Putamen (tissue), 1 donor: ENCODE results near the gene KRT33B.
"Not testable (repeated sequence)": the region's sequence is repeated elsewhere in the genome, so short reads cannot be mapped to it uniquely, and the experiment has no call there.

ENCODE experiments used
- DNase-seq: peaks from one replicate; pipeline ENCODE4 v3.0.0-alpha.2; 2016; ENCODE audit warnings: low spot score

The KRT33B gene

DNA sequence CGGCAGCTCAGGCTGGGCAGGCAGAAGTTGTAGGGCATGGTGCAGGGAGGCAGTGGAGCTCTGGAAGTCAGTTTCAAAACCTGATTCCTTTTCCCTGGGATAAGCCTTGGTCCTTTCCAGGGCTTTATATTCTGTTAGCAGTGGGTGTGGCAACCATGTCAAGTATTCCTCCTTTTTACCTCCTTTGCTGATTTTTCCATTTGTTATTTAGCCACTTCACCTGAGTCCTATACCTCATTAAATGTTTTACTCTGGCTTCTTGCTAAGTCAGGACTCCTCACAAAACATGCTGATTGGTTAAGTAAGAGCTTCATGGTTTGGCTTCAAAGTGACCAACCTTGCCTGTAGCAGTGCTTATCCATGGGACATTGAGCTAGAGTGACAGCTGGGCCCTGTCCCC, at the start of gene KRT33B:
TSS of gene KRT33B (minus strand) at position 101 of the 400 bp plus-strand sequence. CDS start at position 38, 63 bp downstream.
- DNase-seq = no peak

DNA sequence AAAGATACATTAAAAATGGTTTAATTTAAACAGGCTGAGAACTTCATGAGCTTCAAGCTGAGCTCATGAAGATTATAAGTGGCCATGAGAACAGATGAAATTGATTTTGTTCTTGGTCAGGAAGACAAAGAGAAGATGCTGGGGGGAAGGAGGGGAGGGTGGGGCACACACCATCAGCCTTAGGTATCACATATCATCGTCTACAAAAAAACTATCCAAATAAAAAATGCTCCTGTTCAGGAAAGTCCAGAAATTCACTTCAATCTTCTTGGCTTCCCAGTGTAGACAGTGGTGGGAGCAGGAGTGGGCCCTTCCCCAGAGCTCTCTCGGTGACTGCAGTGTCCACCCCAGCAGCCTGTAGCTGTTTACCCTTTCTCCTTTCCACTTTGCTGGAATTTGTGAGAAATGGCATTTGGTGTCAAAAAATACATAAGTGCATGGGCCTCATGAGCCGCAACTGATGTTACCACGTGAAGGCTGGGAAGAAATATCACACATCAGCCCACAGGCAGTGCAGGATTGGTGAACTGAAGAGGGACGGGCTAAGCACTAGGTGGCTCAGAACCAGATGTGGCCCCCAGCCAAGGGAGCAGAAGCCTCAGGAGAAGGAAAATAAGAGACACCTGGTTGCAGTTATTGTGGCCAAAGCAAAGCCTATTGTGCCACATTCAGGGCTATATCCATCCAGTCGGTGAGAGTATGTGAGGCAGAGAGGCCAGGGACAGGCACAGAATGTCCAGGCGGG, 48.7 kb upstream of the KRT33B start:
- no peak for DNase-seq

DNA sequence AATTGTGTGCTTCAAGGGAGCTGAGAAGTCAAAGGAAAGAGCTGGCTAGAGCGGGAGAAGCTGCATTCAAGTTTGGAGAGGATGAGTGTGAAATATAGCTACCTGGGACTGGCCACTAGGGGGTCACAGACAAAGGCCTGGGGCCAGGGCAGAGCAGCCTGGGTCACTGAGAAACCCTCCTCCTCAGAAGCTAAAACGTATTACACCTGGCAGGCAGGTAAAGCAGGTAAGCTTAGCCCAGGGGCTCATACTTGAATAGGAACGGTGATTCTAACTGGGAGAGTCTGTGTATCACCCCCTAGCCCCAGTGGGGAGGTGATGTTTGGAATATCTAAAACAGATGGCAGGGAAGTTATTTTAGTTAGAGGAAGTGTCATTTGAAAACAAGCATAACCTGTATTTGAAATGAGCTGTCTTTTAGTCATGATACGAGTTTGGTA, 48.0 kb upstream of the KRT33B start:
- DNase-seq = no peak

DNA sequence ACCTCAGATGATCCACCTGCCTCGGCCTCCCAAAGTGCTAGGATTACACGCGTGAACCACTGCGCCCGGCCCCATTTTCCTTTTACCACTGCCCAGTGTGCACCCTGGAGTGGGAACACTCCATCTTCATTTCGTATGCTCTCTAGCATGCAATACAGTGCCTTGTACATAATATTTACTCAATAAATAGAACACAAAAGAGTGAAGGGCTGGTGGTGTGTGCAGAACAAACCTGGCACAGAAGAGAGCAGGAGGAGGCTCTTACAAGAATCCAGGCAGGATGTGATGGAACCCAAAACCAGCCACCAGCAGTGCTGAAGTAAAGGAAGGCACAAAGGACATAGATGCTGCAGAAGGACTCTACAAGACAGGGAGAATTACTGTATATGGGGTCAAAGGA, 47.5 kb upstream of the KRT33B start:
- DNase-seq = no peak

DNA sequence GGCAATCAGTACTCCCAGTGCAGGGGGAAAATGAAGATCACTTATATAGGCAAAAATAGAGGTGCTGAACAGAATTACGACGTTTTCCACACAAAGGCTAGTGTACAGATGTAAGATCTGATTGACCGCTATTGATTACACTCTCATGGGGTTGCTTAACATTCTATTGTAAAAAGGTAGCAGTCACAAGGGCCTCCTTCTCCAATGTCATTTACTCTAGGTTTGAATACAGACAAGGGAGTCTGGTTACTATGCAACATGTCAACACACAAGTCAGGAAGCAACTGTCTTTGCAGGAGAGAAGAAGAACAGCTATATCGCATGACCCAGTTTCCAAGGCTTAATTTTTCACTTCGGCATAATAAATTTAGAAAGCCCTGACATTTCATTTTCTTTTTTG, 46.9 kb upstream of the KRT33B start:
- no peak for DNase-seq

DNA sequence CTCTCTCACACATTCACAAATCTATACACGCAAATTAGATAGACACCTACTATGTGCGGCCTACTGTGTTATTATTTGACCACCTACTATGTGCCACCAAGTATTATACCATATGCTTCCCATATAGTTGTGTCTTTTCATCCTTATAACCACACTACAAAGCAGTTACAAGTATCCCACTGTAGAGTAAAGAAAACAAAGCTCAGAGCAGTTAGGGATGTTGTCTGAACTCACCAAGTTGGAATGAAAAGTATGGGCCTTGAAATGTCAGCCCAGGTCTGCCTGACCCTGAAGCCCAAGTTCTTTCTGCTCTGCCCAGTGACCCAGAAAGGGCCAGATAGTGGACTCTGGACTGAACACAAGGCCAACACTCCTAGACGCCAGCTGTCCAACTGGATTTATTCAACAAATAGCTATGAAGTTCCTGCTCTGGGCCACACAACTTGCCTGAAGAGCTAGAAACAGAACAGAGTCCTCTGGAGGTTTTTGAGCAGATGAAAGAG, 46.3 kb upstream of the KRT33B start:
- DNase-seq = no peak

DNA sequence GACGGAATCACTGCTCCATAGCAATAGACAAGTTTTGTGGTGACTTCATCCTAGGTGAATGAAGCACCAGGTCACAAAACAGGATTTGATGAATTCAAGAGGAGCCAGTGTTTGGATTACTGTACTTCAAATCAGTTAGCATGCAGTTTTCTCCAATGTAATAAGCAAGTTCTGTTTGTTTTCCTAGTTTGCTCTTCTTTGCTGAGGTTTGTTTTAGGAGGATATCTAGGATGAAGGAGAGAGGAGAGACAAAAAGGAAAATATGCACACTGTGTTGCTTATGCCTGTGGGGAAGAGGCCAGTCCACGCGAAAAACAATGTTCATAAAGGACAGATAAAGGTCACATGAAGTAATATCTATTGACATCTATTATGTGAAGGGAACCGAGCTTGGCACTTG, 45.8 kb upstream of the KRT33B start:
- no peak for DNase-seq

DNA sequence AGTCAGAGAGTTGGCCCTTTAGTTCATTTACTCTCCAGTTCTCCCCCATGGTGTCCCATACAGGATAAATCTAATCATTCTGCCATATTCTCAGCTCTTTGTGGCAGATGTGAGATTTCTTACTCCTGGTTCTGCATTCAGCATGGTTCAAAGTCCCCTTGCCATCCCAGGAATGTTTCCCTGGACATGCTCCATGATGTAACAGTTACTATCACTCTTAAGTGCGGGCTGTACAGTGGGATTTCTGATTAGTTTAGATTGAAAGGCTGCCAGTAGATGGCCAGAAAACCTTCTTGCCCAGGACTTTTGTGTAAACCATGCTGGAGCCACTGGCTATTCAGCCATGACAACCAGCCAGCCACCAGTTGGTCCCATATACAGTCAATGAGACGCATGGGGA, 44.4 kb upstream of the KRT33B start:
- no peak for DNase-seq

DNA sequence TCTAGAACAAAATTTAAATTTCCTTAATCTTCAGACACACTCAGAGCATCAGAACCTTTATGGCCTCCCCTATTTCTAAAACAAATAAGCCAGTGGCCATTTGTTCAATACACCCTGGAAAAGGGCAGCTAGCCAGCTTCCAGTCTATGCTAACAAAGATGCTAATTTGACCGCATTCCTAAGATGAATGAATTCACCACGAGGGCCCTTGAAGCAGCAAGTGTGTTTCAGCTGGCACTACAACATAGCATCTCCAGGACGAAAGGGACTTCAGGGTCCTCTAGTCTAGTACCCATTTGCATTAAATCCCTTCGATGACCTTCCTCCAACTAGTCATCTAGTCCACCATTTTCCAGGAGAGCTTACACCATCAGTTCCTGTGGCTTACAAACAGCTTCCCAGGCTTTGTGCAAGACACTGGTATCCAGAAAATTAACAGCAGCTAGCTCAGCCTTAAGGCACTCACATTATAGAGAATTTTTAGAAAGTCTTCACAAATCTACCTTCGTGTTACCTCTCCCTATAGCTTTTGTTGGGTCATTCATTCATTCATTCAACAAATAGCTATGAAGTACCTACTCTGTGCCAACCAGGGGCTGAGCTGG, 43.8 kb upstream of the KRT33B start:
- no peak for DNase-seq

DNA sequence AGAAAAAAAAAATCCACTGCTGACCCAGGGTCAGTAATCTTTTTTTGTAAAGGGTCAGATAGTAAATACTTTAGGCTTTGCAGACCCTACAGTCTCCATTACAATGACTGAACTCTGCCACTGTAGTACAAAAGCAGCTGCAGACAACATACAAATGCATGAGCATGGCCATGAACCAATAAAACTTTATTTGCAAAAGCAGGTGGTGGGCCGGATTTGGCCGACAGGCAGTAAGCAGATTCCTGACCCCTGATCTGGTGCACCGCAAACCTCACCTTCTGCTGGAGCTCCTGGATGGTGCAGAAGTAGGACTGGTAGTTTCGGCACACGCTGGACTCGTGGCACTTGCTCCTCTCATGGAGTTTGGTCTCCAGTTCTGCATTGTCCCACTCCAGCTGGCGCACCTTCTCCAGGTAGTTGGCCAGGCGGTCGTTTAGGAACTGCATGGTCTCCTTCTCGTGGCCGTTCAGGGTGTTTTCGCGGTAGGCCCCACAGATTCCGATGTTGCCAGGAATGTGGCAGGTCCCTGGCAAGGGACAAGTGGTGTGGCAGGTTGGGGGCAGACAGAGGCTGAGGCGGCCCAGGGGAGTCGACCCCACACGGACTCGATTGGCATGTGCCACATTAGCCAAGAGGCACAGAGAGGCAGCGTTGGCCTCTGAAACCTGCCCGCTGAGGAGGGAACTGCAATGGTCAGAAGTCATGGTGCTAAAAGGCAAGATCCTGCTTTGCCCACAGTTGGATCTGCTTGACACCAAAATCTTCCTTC, 41.6 kb upstream of the KRT33B start:
- no peak for DNase-seq

DNA sequence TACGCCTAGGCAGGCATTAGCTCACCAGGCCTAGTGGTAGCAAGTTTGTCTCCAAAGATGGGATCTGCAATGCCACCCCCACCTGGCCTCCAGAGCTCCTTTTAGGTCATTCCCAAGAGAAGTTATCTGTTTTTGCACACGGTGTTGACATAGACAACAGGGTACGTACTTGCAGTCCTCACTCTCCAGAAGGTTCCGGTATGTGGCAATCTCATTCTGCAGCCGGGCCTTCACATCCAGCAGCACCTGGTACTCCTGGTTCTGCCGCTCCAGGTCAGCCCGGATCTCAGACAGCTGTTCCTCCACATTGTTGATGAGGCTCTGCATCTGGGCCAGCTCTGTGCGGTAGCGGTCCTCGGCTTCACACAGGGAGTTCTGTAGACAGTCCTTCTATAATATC, 37.6 kb upstream of the KRT33B start:
- no peak for DNase-seq

DNA sequence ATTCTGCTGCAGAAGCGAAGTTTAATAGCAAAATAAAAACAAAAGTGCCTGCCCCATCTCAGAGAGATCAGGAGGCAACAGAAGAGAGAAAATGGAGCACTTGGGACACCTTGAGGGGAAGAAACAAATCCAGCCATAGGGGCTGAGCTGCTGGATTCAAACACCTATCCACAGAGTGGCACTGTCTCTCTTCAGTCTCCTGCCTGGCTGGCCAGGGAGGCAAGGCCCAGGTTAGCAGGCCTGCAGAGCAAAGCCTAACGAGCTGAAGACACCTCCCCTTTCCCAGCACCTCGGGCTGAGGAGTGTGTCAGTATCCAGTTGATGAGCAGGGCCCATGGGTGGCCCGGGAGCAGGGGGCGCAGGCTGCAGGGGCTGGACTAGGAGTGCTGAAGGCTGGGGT, 36.6 kb upstream of the KRT33B start:
- no peak for DNase-seq

DNA sequence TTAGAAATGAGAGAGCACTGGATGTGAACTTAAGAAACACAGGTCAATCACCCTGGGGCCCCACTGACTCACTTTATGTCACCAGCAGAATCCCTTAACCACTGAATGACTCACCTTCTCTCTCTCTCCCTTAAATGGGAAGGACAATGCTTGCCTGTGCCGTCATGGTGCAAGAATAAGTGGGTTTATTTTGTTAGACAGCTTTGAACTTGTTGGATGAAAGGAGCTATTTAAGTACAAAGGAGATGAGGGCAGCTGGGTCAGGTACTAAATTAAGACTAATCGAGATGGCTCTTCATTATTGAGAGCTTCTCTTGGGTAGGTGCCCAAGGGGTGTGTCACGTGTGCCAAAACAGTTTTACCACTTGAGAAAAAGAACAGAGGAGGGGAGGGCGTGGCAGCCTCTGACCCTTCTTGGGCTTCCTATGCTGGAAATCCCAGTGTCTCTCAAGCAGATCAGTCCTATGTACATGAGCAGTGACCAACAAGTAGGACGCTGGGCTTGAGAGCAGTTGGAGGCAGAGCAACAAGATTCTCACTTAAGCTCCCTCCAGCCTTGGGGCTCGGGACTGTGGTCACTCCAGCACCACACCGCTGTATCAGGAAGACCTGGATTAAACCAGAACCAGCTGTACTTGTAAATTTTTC, 34.5 kb upstream of the KRT33B start:
- DNase-seq = no peak

DNA sequence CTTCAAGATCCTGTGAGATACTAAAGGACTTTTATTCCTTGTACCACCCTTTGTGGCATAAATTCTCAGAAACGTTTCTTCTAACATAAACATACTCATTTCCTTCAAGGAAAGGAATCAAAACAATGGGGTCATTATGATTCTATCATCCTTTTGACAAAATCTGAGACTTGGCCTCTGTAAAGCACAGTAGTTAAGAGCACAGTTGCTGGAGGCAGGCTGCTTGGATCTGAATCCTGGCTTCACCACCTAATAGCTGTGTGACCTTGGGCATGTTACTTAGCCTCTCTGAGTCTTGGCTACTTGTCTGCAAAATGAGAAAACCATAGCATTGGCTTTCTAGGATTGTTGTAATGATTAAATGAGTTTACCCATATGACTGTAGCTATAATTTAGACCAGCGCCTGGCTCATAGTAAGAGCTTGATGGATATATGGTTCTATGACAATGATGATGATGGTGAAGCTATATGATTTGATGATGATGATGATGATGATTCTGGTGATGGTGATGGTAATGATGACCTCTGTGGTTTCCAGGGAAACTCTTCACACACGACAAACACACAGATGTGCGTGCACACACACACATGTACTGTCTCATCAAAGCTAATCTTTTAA, 33.9 kb upstream of the KRT33B start:
- no peak for DNase-seq

DNA sequence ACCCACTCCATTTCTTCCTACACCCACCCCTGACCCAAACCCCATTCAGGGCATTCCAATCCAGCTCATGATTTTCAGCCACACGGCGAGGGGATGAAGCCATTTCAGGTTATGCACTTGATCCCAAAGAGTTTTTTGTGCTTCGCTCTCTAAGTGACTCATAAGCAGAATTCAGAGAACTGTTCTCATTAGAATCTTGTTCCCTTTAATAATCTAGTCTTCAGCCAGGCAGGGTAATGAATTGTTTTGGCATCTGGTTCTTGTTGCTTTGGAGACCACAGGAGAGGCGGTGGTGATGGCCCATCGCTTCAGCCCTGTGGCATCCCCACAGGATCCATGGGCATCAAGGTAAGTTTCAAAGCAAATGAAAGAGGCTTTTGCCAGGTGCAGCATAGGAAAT, 32.5 kb upstream of the KRT33B start:
- no peak for DNase-seq

DNA sequence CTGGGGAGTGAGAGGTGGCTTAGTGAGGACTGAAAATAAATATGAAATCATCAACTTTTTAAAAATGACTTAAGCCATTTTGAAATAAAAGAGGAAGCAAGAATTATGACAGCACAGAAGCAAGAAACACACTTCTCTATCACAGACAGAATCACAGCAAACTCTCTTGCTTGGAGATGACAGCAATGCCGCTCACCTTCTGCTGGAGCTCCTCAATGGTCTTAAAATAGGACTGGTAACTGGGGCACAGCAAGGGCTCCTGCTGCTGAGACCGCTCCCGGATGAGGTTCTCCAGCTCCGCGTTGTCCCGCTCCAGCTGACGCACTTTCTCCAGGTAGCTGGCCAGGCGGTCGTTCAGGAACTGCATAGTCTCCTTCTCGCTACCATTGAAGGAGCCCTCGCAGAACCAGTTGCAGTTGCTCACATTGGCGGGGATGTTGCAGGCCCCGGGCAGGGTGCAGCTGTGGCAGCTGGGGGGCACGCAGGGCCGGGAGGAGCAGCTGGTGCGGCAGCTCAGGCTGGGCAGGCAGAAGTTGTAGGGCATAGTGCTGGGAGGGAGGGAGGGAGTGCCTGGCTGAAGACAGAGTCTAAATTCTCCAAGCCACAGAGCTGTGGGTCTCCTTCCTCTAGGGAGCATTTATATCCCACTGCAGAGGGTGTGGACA, 27.5 kb upstream of the KRT33B start, which contains the start of gene KRT31:
TSS of gene KRT31 (minus strand) at position 613 of the 665 bp plus-strand sequence. CDS start at position 544, 69 bp downstream.
- no peak for DNase-seq

DNA sequence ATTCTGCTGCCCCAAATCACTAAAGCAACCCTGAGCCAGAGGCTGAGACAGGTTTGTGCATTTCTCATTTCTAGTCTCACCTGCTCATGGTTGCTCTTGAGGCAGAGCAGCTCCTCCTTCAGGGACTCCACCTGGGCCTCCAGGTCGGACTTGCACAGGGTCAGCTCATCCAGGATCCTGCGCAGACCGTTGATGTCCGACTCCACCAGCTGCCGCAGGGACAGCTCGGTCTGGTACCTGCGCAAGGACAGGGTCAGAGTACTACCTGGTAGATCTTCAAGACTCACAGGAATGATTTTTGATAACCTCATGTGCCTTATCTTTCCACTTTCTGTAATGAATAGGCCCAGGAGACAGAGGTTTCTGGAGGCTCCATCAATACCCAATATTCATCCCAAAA, 26.7 kb upstream of the KRT33B start:
- DNase-seq = no peak

DNA sequence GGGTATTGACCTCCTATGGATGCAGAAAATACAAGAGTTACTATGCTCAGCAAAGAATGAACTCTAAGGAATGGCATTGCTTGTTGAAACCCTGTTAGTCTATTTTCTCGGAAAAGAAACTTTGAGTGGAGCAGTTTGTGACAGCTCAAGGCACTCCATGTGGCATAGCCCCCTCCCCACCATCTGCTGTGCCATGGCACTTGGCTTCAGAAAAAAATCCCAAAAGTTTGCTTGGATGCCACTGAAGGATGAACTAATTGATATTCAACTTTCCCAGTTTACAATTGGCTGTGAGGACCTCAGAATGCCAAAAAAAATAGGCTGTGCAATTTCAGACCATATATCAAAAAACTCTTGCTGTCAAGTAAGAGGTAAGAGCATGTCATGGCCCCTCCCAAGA, 26.0 kb upstream of the KRT33B start:
- no peak for DNase-seq

DNA sequence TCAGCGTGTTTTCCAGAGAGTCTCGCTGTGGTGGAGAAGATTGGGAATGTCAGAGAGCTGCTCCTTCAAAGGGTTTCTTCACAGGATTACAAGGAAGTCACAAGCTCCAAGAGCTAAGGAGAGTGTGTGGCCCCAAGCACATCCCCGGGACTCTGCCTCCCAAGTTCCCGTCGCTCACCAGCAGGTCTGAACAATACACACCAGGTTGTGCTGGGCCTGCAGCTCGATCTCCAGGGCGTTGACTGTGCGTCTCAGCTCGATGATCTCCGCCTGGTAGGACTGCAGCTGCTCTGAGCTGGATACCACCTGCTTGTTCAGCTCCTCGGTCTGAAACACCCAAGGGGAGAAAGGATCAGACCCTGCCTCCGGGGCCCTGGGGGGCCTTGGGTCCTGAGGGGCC, 25.4 kb upstream of the KRT33B start:
- not testable (repeated sequence) for DNase-seq

DNA sequence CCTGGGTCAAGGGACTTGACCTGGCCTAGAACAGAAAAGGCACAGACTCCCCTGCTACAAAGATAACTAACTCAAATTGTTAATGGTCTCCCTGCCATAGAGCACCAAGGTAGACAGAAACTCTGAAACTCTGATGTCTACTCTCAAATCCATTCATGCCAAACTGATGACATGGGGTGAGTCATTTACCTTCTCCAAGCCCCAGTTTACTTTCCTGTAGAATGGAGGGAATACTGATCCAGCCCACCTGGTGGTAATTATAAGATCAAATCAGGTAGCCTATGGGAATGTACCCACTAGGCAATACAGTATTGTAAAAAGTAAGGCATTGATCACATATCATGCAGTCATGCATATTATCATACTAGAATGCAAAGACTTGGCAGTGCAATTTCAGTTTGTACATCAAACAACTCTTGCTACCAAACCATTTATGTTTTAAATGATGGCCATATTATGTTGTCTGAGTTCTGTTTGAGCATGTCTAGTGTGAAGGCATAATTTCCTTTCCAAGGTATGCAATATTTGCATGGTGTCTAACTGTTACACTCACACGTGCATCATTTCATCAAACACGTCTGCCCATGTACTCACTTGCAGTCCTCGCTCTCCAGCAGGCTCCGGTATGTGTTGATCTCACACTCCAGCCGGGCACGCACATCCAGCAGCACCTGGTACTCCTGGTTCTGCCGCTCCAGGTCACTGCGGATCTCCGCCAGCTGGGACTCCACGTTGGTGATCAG, 24.8 kb upstream of the KRT33B start:
- no peak for DNase-seq

DNA sequence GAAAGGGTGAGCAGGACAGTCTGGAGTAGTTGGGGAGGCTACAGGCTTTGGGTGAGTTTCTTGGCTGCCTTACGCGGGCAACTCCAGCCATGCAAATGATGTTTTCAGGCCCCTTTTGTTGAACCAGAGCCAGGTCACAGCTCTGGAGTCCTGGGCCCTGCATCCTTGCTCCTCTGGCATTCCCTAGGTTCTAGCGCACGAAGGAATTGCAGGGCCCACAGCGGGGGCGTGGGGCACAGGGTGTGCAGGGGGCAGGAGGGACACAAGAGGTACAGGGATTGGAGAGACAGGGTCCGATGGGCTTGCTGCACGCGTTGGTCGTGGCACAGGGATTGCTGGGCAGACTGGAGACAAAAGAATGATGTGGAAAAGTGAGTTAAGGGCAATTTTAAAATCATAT, 24.2 kb upstream of the KRT33B start:
- no peak for DNase-seq
